Activated naive CD4-positive, alpha-beta T cell treated with anti-CD3 and anti-CD28 coated beads, Interleukin-2, amount 50 U/mL, for 24 hours (primary cell): Measurements from ENCODE around the gene CDNF.
"Not testable (repeated sequence)": the region's sequence is repeated elsewhere in the genome, so short reads cannot be mapped to it uniquely, and the experiment has no call there.

Experiments
- H3K27ac Mint-ChIP-seq: one replicate; pipeline ENCODE4 v1.8.0; 2021; ENCODE audit warnings: mild to moderate bottlenecking, mixed read lengths
- H3K27me3 Mint-ChIP-seq: one replicate; pipeline ENCODE4 v1.8.0; 2021; ENCODE audit warnings: mixed read lengths
- H3K36me3 Mint-ChIP-seq: one replicate; pipeline ENCODE4 v1.8.0; 2021; ENCODE audit warnings: mixed read lengths
- H3K4me1 Mint-ChIP-seq: one replicate; pipeline ENCODE4 v1.8.0; 2021; ENCODE audit warnings: mixed read lengths
- H3K4me3 Mint-ChIP-seq: one replicate; pipeline ENCODE4 v1.8.0; 2021; ENCODE audit warnings: mild to moderate bottlenecking, mixed read lengths
- H3K9me3 Mint-ChIP-seq: one replicate; pipeline ENCODE4 v1.8.0; 2021; ENCODE audit warnings: mixed read lengths

Gene CDNF

GRCh38 chr10:14837757-14838581 is at the start of gene CDNF, which contains the start of the genes HSPA14 and MSANTD7:
CDNF (minus strand) TSS chr10:14838037; CDS start chr10:14837946, 91 bp downstream.
HSPA14 (plus strand) TSS chr10:14838306; CDS start chr10:14838403, 97 bp downstream.
MSANTD7 (plus strand) TSS chr10:14838306; CDS start chr10:14842285, 3,979 bp downstream.
- peaks cover 11% of the 10 kb centered on the region for H3K36me3 Mint-ChIP-seq
- no peaks in the 10 kb centered on the region for H3K27me3 Mint-ChIP-seq
- peak within 1 kb of the TSS; percentile 95 for H3K27ac Mint-ChIP-seq
- H3K9me3 Mint-ChIP-seq, result no peaks in the 10 kb centered on the region
- H3K4me1 Mint-ChIP-seq, result peaks cover 25% of the 10 kb centered on the region
- peak within 1 kb of the TSS; percentile 93 for H3K4me3 Mint-ChIP-seq

GRCh38 chr10:14884082-14884481 is 46.2 kb upstream of the CDNF start:
- Mint-ChIP-seq H3K4me1 (peaks cover 31% of the 10 kb centered on the region), H3K27ac (no peak overlapping the region)

GRCh38 chr10:14880229-14880628 is 42.4 kb upstream of the CDNF start:
- H3K27ac Mint-ChIP-seq, result peak overlapping the region; percentile 79
- peaks cover 40% of the 10 kb centered on the region for H3K4me1 Mint-ChIP-seq
- peaks cover 4% of the 10 kb centered on the region for H3K36me3 Mint-ChIP-seq
- H3K27me3 Mint-ChIP-seq, result no peaks in the 10 kb centered on the region
- H3K4me3 Mint-ChIP-seq, result peak overlapping the region; percentile 95
- H3K9me3 Mint-ChIP-seq, result no peaks in the 10 kb centered on the region

More at GRCh38 chr10:14884082-14884481, 46.2 kb upstream of the CDNF start:
- Mint-ChIP-seq H3K9me3 (no peaks in the 10 kb centered on the region), H3K36me3 (peaks cover 4% of the 10 kb centered on the region), H3K27me3 (no peaks in the 10 kb centered on the region), H3K4me3 (no peak overlapping the region)

GRCh38 chr10:14879928-14880193 is 42.0 kb upstream of the CDNF start:
- H3K4me1 Mint-ChIP-seq, result peaks cover 40% of the 10 kb centered on the region
- H3K9me3 Mint-ChIP-seq, result no peaks in the 10 kb centered on the region
- peak overlapping the region; percentile 95 for H3K4me3 Mint-ChIP-seq
- peaks cover 4% of the 10 kb centered on the region for H3K36me3 Mint-ChIP-seq
- H3K27ac Mint-ChIP-seq, result peak overlapping the region; percentile 79
- H3K27me3 Mint-ChIP-seq, result no peaks in the 10 kb centered on the region

- Mint-ChIP-seq H3K4me1 (peaks cover 40% of the 10 kb centered on the region), H3K36me3 (peaks cover 4% of the 10 kb centered on the region)
Observed at GRCh38 chr10:14879124-14879927, 41.5 kb upstream of the CDNF start.

GRCh38 chr10:14878266-14879123 is 40.7 kb upstream of the CDNF start, which contains the start of gene SUV39H2:
SUV39H2 (plus strand) TSS chr10:14878866; CDS start chr10:14878889, 23 bp downstream.
- no peaks in the 10 kb centered on the region for H3K9me3 Mint-ChIP-seq
- peak within 1 kb of the TSS; percentile 95 for H3K4me3 Mint-ChIP-seq
- H3K27me3 Mint-ChIP-seq, result no peaks in the 10 kb centered on the region
- H3K36me3 Mint-ChIP-seq, result peaks cover 2% of the 10 kb centered on the region
- H3K27ac Mint-ChIP-seq, result peak within 1 kb of the TSS; percentile 92
- H3K4me1 Mint-ChIP-seq, result peaks cover 41% of the 10 kb centered on the region

More at GRCh38 chr10:14879124-14879927, 41.5 kb upstream of the CDNF start:
- H3K4me3 Mint-ChIP-seq, result peak overlapping the region; percentile 95
- peak overlapping the region; percentile 92 for H3K27ac Mint-ChIP-seq
- H3K27me3 Mint-ChIP-seq, result no peaks in the 10 kb centered on the region
- no peaks in the 10 kb centered on the region for H3K9me3 Mint-ChIP-seq

- Mint-ChIP-seq H3K4me3 (peak overlapping the region; percentile 95), H3K9me3 (no peaks in the 10 kb centered on the region), H3K27me3 (no peaks in the 10 kb centered on the region), H3K4me1 (peaks cover 35% of the 10 kb centered on the region), H3K27ac (no peak overlapping the region), H3K36me3 (no peaks in the 10 kb centered on the region)
Observed at GRCh38 chr10:14876764-14877163, 38.9 kb upstream of the CDNF start.

GRCh38 chr10:14875941-14876340 is 38.1 kb upstream of the CDNF start:
- Mint-ChIP-seq H3K4me1 (peaks cover 29% of the 10 kb centered on the region), H3K36me3 (no peaks in the 10 kb centered on the region), H3K4me3 (peak overlapping the region; percentile 95), H3K9me3 (no peaks in the 10 kb centered on the region), H3K27me3 (no peaks in the 10 kb centered on the region), H3K27ac (no peak overlapping the region)

GRCh38 chr10:14873090-14873760 is 35.4 kb upstream of the CDNF start:
- Mint-ChIP-seq H3K27me3 (no peaks in the 10 kb centered on the region), H3K9me3 (no peaks in the 10 kb centered on the region), H3K4me1 (peaks cover 13% of the 10 kb centered on the region), H3K27ac (no peak overlapping the region), H3K4me3 (no peak overlapping the region), H3K36me3 (peaks cover 2% of the 10 kb centered on the region)

- not testable (repeated sequence) for H3K27me3 Mint-ChIP-seq, H3K9me3 Mint-ChIP-seq, H3K36me3 Mint-ChIP-seq, H3K27ac Mint-ChIP-seq, H3K4me3 Mint-ChIP-seq, H3K4me1 Mint-ChIP-seq
Observed at GRCh38 chr10:14864871-14865270, 27.0 kb upstream of the CDNF start.

- not testable (repeated sequence) for H3K4me1 Mint-ChIP-seq, H3K4me3 Mint-ChIP-seq, H3K27ac Mint-ChIP-seq, H3K36me3 Mint-ChIP-seq, H3K27me3 Mint-ChIP-seq, H3K9me3 Mint-ChIP-seq
Observed at GRCh38 chr10:14864466-14864865, 26.6 kb upstream of the CDNF start.

GRCh38 chr10:14860791-14861190 is 23.0 kb upstream of the CDNF start:
- peaks cover 5% of the 10 kb centered on the region for H3K36me3 Mint-ChIP-seq
- H3K4me3 Mint-ChIP-seq, result no peak overlapping the region
- no peaks in the 10 kb centered on the region for H3K4me1 Mint-ChIP-seq
- peak overlapping the region; percentile 4 for H3K27ac Mint-ChIP-seq
- H3K27me3 Mint-ChIP-seq, result no peaks in the 10 kb centered on the region
- H3K9me3 Mint-ChIP-seq, result no peaks in the 10 kb centered on the region

- Mint-ChIP-seq H3K9me3 (no peaks in the 10 kb centered on the region), H3K4me3 (no peak overlapping the region), H3K36me3 (peaks cover 4% of the 10 kb centered on the region), H3K27ac (no peak overlapping the region), H3K27me3 (no peaks in the 10 kb centered on the region), H3K4me1 (no peaks in the 10 kb centered on the region)
Observed at GRCh38 chr10:14859775-14860174, 21.9 kb upstream of the CDNF start.

- Mint-ChIP-seq H3K27me3 (no peaks in the 10 kb centered on the region), H3K9me3 (no peaks in the 10 kb centered on the region), H3K27ac (no peak overlapping the region), H3K4me1 (no peaks in the 10 kb centered on the region), H3K36me3 (peaks cover 6% of the 10 kb centered on the region), H3K4me3 (no peak overlapping the region)
Observed at GRCh38 chr10:14859043-14859442, 21.2 kb upstream of the CDNF start.
